NCI-H82 treated with DMSO at 0.1 percent for 48 hours (cell line): Measurements from ENCODE around the gene JAK3.
"Not testable (repeated sequence)": the region's sequence is repeated elsewhere in the genome, so short reads cannot be mapped to it uniquely, and the experiment has no call there.

ENCODE experiments used
- DNase-seq: peaks from one replicate; lab custom pipeline; 2025; ENCODE audit not compliant: unreplicated experiment; lab: John Stamatoyannopoulos, UW

JAK3 gene

DNA sequence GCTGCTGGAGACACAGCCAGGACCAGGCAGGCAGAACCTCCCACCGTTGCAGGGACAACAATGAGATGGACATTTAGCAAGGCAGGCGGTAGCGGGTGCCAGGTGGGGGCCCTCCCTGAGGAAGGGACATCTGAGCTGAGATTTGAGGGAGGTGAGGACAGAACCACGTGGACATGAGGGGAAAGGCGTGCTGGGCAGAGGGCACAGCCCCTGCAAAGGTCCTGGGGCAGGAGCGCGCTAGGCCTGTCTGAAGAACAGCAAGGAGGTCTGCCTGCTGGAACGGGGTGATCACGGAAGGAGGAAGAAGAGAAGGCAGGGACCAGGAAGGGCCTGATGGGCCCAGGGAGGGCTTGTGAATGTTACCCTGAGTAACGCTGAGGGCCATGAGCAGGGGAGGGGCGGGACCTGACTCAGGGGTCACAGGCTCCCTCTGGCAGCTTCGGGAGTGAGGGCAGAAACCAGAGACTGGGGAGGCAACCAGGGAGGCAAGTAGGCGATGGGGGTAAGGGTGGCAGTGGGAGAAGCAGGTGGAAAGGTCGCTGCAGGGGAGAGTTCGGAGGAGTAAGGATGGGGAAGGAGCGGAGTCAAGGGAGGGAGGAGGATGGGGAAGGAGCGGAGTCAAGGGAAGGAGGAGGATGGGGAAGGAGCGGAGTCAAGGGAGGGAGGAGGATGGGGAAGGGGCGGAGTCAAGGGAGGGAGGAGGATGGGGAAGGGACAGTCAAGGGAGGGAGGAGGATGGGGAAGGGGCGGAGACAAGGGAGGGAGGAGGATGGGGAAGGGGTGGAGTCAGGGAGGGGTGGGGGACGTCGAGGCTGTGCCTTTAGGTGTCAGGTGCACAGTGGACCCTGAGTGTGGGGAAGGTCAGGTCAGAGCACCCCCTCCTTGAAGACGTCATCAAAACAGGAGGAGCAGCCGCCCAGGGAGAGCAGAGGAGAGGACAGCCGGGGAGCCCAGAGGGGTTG is 68.5 kb downstream of the JAK3 start:
- DNase-seq: peak; percentile 32

DNA sequence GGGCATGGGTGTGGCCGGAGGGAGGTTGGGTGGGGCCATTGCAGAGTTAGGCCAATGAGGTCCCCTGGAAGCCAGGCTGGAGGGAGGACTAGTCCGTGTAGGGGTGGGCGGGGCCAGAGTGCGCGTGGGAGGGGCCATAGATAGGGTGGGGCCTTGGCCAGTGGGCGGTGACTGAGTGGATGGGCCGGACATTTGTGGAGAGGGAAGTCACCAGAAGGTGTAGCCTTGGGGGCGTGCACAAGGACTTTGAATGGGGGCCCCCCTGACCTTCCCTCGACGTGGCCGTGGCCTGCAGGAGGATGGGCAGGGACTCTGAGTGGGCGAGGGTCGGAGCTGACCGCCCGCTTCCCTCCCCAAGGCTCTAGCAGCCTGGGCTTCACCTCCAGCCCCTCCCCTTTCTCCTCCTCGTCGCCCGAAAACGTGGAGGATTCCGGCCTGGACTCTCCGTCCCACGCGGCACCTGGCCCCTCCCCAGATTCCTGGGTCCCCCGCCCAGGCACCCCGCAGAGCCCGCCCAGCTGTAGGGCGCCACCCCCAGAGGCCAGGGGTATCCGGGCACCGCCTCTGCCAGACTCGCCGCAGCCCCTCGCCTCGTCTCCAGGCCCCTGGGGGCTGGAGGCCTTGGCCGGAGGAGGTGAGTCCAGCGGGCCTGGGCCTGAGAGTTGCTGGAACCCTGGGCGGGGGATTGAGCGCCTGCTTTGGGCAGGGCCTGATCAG is 69.4 kb downstream of the JAK3 start:
- DNase-seq: peak; percentile 88

DNA sequence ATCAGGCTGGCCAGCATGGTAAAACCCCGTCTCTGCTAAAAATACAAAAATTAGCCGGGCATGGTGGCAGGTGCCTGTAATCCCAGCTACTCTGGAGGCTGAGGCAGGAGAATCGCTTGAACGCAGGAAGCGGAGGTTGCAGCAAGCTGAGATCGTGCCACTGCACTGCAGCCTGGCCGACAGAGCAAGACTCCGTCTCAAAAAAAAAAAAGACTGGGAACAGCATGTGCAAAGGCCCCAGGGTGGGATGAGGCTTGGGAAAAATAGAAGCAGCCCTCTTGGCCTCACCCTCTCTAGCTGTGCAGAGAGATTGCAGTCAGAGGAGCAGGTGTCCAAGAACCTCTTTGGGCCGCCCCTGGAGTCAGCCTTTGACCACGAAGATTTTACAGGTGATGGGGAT is 69.9 kb downstream of the JAK3 start:
- DNase-seq: not testable (repeated sequence)

DNA sequence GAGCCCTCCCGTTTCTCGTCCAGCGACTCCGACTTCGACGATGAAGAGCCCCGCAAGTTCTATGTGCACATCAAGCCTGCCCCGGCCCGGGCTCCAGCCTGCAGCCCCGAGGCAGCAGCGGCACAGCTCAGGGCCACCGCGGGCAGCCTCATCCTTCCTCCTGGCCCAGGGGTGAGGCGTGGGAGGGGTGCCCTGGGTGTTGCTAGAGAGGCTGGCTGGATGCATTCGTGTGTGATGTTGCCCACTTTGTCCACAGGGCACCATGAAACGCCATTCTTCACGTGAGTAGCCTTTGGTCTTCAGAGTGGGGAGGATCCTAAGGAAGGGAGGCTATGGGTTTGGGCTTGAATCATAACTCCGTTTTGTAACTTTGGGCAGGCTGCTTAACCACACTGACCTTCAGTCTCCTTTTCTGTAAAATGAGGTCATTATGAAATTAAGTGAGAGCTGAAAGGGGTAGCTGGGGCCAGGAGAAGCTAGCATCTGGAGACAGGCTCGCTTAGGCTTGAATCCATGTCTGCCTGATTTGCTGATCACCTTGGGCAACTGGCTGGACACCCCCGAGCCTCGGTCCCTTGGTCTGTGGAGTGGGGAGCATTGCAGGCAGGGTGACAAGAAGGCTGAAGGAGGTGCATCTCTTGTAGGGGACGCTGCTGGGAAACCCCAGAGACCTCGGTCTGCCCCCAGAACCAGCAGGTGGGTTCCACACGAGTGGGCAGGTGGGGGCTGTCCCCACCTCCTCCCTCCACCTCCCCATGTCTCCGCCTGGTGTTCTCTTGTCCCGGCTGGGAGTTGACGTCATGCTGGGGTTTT is 71.6 kb downstream of the JAK3 start:
- no peak for DNase-seq

DNA sequence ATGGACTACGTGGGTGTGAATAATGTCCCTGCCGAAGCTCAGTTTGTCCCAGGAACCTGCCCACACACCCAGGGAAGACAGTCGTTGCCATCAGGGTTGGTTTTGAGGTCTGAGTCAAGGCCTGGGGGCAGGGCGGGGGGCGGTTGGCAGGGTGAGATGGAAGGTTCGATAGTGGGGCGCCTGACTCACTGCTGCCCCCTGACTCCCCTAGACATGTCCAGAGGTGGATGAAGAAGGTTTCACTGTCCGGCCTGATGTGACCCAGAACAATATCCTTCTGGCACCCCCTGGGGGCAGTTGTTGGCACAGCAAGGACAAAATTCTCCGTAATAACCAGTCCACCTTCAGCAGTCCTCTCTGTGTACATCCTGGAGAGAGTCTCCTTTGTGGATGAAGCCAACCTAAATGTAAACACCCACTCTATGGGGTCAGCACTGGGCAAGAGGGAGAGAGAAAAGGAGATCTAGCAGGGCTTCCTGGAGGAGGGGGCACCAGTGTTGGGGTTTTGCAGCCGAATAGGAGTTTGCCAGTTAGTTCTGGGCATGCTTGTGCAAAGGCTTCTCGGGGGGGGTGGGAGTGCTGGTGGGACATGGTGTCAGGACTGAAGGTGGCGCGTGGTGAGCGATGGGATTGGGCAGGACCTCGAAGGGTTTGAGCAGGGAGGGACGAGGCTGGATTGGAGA is 72.4 kb downstream of the JAK3 start:
- no peak for DNase-seq
